ENCODE results near the gene UBE2F.

DNA sequence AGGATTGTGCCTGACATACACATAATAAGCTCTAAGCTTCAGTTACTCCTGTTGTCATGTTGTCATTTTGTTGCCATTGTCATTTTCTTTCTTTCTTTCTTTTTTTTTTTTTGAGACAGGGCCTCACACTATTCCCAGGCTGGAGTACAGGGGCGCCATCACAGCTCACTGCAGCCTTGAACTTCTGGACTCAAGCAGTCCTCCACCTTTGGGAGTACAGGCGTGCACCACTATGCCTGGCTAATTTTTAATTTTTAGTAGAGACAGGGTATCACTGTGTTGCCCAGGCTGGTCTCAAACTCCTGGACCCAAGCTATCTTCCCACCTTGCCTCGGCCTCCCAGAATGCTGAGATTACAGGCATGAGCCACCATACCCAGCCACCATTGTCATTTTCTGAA, 63.0 kb downstream of the UBE2F start:
- TF ChIP-seq POLR2A (IDR thresholded peaks at IDR 0.05; ENCODE audit: low read depth, low read length): no peak
- TF ChIP-seq TAF1 (IDR thresholded peaks at IDR 0.05; ENCODE audit: low read depth, low read length): no peak
- TF ChIP-seq SPI1 (IDR thresholded peaks at IDR 0.05; ENCODE audit: low read depth, low read length): no peak
- TF ChIP-seq POLR2AphosphoS5 (IDR thresholded peaks at IDR 0.05; ENCODE audit: low read depth, low read length): no peak
